ENCODE data around the gene BBS1.

- TF ChIP-seq CTCF (conservative IDR thresholded peaks at IDR 0.05; ENCODE audit: low read depth, low read length) (no peak), EZH2 (IDR thresholded peaks at IDR 0.05; ENCODE audit: low read length, unreplicated experiment) (no peak)
Observed at GRCh38 chr11:66476841-66477251, 33.6 kb upstream of the BBS1 start.

All from PC-3 (cell line).